GM12878 (cell line): ENCODE measurements around the gene ITPR2.
A peak's percentile ranks its signal among the peaks of the same experiment; 100 is the strongest.

Experiments used
- ATF3 ChIP-seq: IDR thresholded peaks from 2 replicates; pipeline ENCODE4 v1.6.1; 2011; ENCODE audit warnings: low read depth, mild to moderate bottlenecking, low read length, moderate library complexity, borderline replicate concordance; ENCODE audit errors: extremely low read depth
- BACH1 ChIP-seq: fragments of 450-650 bp; IDR thresholded peaks from 2 replicates; pipeline ENCODE4 v1.6.1; 2017; ENCODE audit warnings: mild to moderate bottlenecking, borderline replicate concordance
- BCLAF1 ChIP-seq: fragments of 450-650 bp; IDR thresholded peaks from 2 replicates; pipeline ENCODE4 v1.6.1; 2017; ENCODE audit warnings: antibody characterized with exemption, mild to moderate bottlenecking, moderate library complexity
- CREB1 ChIP-seq: IDR thresholded peaks from 2 replicates; pipeline ENCODE4 v1.6.1; 2012; ENCODE audit warnings: low read depth, mild to moderate bottlenecking, inconsistent platforms
- EP300 ChIP-seq, 2 experiments: fragments of 150-350 bp in 1 of 2; IDR thresholded peaks; 2 replicates each; pipeline ENCODE4 v1.6.1; 2011 to 2012; ENCODE audit warnings: low read depth in 2 of 2, low read length in 2 of 2, borderline replicate concordance in 1 of 2, improper control_type of control experiment in 1 of 2, inconsistent platforms in 1 of 2; ENCODE audit not compliant: control insufficient read depth in 1 of 2
- IRF4 ChIP-seq: IDR thresholded peaks from 2 replicates; pipeline ENCODE4 v1.6.1; 2011; ENCODE audit warnings: low read depth, low read length
- KAT2A ChIP-seq: conservative IDR thresholded peaks from 2 replicates; pipeline ENCODE4 v1.6.1; 2011; ENCODE audit warnings: low read depth, low read length; ENCODE audit not compliant: control insufficient read depth
- PAX8 ChIP-seq: fragments of 450-650 bp; IDR thresholded peaks from 2 replicates; pipeline ENCODE4 v1.6.1; 2017; ENCODE audit warnings: mild to moderate bottlenecking, moderate library complexity
- POLR2A ChIP-seq: IDR thresholded peaks from 2 replicates; pipeline ENCODE4 v1.6.1; 2011; ENCODE audit warnings: low read depth, mild to moderate bottlenecking, low read length
- POLR2AphosphoS5 ChIP-seq: IDR thresholded peaks from 2 replicates; pipeline ENCODE4 v1.6.1; 2011; ENCODE audit warnings: mild to moderate bottlenecking, low read length, inconsistent platforms
- RAD21 ChIP-seq: IDR thresholded peaks from 2 replicates; pipeline ENCODE4 v1.6.1; 2011; ENCODE audit warnings: mild to moderate bottlenecking, low read depth, low read length, moderate library complexity; ENCODE audit not compliant: insufficient read depth
- ZNF384 ChIP-seq: IDR thresholded peaks from 2 replicates; pipeline ENCODE4 v1.6.1; 2012; ENCODE audit warnings: low read depth, mild to moderate bottlenecking, low read length, improper control_type of control experiment, borderline replicate concordance

GRCh38 chr12:26832822-26833742 is at the start of gene ITPR2:
- TF ChIP-seq POLR2AphosphoS5, result peak; percentile 76; the same call in 1 of the 2 replicates
- TF ChIP-seq IRF4, result no peak
- TF ChIP-seq RAD21, result peak; percentile 61
- peak; percentile 87 for TF ChIP-seq POLR2A
- no peak for TF ChIP-seq BCLAF1
- TF ChIP-seq PAX8, result no peak
- TF ChIP-seq KAT2A, result no peak
- 0 out of 2 replicates have a peak, but pooled peaks have one; percentile 46 for TF ChIP-seq CREB1
- peak; percentile 56 for TF ChIP-seq BACH1
- no peak for TF ChIP-seq ZNF384
- TF ChIP-seq ATF3, result no peak
- TF ChIP-seq EP300 (IDR thresholded peaks at IDR 0.05; ENCODE audit: borderline replicate concordance in 1 of 2, control insufficient read depth in 1 of 2, low read depth in 2 of 2, low read length in 2 of 2), result no peak
